ENCODE results near the gene RPL27A. TPM values are rescaled to one million over a fixed set of nuclear protein-coding genes. Genes with fewer than 3 reads are reported as not detected.

RPL27A gene
- total and polyA plus RNA-seq, 8 donors, result 138 to 4,507 (median 1,038) TPM

DNA sequence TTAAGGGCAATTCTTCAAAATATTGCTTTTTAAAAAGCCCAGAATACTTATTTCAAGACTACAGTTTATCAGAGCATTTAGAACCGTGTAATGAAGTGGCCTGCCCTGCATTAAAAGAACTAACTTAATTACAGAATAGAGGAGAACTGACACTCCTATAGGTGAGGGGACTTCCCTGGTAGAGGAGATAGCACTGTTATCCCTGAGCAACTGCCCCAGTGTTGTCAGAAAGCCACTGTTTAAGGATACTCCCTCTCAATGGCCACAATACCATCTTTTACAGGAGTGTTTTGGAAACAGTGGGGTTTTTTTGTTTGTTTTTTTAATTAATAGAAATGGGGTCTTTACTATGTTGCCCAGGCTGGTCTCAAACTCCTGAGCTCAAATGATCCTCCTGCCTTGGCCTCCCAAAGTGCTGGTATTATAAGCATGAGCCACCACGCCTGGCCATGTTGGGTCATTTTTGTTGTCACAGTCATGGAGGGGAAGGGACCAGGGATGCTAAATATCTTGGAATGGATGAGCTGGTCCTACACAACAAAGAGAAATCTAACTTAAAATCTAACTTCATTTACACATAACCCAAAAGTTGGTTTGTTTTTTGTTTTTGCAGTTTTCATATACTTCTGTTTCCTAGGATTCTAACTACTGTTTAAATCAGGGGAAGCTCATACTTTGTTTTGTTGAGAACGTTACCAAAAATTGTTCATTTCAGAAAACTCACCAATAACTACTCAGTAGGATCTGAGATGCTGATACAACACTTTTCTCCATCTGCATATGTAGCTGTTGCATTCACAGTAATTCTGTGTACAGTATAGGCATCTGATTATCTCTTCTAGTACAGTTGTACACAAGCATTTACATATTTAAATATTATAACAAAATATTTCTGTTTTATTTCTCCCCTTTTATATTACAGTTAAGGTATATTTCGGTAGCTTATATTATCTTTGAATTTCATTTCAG, 8.1 kb downstream of the RPL27A start:
- 82 to 91% (median 85%) methylated on average over 4 of the region's 4 CpGs for WGBS, 5 donors
- H3K27ac ChIP-seq, result no peak overlapping the region

GRCh38 chr11:8691601-8692000, 9.0 kb downstream of the RPL27A start:
- H3K9me3 ChIP-seq, result no peaks in the 10 kb centered on the region
- peak overlapping the region in 1 of 5 donors; percentile 2 for H3K27ac ChIP-seq
- no peaks in the 10 kb centered on the region for H3K27me3 ChIP-seq
- WGBS, 5 donors, result 87 to 97% (median 94%) methylated on average over 6 of the region's 6 CpGs
- DNase-seq, result no peak
- no peak overlapping the region for H3K4me3 ChIP-seq
- intact Hi-C loops (cut with DNase I; ENCODE audit: low total_unique reads), result loop anchor here (10.0 kb wide), 1 partner anchor 123 kb away; a partner anchor contains a TSS
- TF ChIP-seq POLR2AphosphoS5 (IDR thresholded peaks at IDR 0.05), result no peak
- TF ChIP-seq EP300 (IDR thresholded peaks at IDR 0.05), result no peak
- TF ChIP-seq, protein P1, sequence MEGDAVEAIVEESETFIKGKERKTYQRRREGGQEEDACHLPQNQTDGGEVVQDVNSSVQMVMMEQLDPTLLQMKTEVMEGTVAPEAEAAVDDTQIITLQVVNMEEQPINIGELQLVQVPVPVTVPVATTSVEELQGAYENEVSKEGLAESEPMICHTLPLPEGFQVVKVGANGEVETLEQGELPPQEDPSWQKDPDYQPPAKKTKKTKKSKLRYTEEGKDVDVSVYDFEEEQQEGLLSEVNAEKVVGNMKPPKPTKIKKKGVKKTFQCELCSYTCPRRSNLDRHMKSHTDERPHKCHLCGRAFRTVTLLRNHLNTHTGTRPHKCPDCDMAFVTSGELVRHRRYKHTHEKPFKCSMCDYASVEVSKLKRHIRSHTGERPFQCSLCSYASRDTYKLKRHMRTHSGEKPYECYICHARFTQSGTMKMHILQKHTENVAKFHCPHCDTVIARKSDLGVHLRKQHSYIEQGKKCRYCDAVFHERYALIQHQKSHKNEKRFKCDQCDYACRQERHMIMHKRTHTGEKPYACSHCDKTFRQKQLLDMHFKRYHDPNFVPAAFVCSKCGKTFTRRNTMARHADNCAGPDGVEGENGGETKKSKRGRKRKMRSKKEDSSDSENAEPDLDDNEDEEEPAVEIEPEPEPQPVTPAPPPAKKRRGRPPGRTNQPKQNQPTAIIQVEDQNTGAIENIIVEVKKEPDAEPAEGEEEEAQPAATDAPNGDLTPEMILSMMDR (IDR thresholded peaks at IDR 0.05), result no peak
- no peak for TF ChIP-seq POLR2A (IDR thresholded peaks at IDR 0.05)
- H3K4me1 ChIP-seq, result peaks cover 14 to 46% (median 24%) of the 10 kb centered on the region in 4 donors
- H3K36me3 ChIP-seq, result peaks cover 49 to 72% (median 65%) of the 10 kb centered on the region in 4 donors

More for the DNA sequence above, 8.1 kb downstream of the RPL27A start:
- no peak overlapping the region for H3K4me3 ChIP-seq
- TF ChIP-seq POLR2AphosphoS5 (IDR thresholded peaks at IDR 0.05) (no peak), EP300 (IDR thresholded peaks at IDR 0.05) (no peak), POLR2A (IDR thresholded peaks at IDR 0.05) (no peak)
- TF ChIP-seq, protein P1 (IDR thresholded peaks at IDR 0.05), result no peak
- no peaks in the 10 kb centered on the region for H3K9me3 ChIP-seq
- H3K27me3 ChIP-seq, result no peaks in the 10 kb centered on the region
- H3K36me3 ChIP-seq, result peaks cover 49 to 72% (median 65%) of the 10 kb centered on the region in 4 donors
- DNase-seq, result no peak
- intact Hi-C loops (cut with DNase I; ENCODE audit: low total_unique reads), result loop anchor here (10.0 kb wide), 1 partner anchor 124 kb away; a partner anchor contains a TSS
- H3K4me1 ChIP-seq, result peaks cover 14 to 46% (median 28%) of the 10 kb centered on the region in 4 donors

DNA sequence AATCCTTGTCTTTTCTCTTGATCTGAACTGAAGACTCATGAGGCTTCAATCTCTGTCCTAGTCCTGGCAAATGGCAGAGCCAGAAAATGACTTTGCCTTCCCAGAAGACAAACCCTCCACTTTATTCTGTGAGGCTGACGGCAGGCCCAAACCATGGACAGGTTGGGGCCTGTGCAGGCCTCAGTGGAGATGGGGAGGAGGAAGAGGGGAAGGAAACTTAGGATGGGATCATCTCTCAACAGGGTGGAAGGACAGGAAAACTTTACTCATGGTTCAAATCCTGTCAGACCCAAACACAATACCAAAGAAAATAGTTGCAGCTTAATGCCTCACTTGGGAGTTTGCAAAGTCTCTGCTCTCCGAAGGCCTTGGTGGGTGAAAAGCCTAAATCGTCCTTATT, 9.8 kb downstream of the RPL27A start:
- 57 to 77% (median 66%) methylated on average over 3 of the region's 3 CpGs for WGBS, 5 donors

More for the DNA sequence above, 9.8 kb downstream of the RPL27A start:
- Histone ChIP-seq H3K9me3 (no peaks in the 10 kb centered on the region), H3K27ac (peak overlapping the region in 2 of 5 donors; percentile 0 to 2), H3K27me3 (no peaks in the 10 kb centered on the region), H3K36me3 (peaks cover 50 to 72% (median 66%) of the 10 kb centered on the region in 4 donors), H3K4me3 (no peak overlapping the region), H3K4me1 (peaks cover 11 to 38% (median 17%) of the 10 kb centered on the region in 4 donors)
- DNase-seq, result no peak
- intact Hi-C loops (cut with DNase I; ENCODE audit: low total_unique reads), result loop anchor here (10.0 kb wide), 1 partner anchor 122 kb away; a partner anchor contains a TSS
- TF ChIP-seq EP300 (IDR thresholded peaks at IDR 0.05) (no peak), POLR2A (IDR thresholded peaks at IDR 0.05) (no peak), POLR2AphosphoS5 (IDR thresholded peaks at IDR 0.05) (no peak)
- TF ChIP-seq, protein P1 (IDR thresholded peaks at IDR 0.05), result no peak
